Left lung (tissue), 14 donors: ENCODE measurements around the gene NFATC2IP. TPM values are rescaled to one million over a fixed set of nuclear protein-coding genes. Genes with fewer than 3 reads are reported as not detected.

Experiments
- ATAC-seq: fragments of 200-7000 bp; cut with Tn5 transposase; one replicate; pipeline ENCODE4 v1.9.1; 2020; ENCODE audit warnings: moderate library complexity
- DNase-seq, 4 donors: peaks; one replicate each; pipeline ENCODE4 v3.0.0-alpha.2; 2013 to 2020
- H3K27ac ChIP-seq, 2 donors: fragments of 200-600 bp; sonication (generic) in 1 of 2; one replicate each; pipeline versions ENCODE4 v1.5.0 to v1.8.0; 2020 to 2021
- H3K27me3 ChIP-seq, 2 donors: fragments of 200-600 bp; sonication (generic) in 1 of 2; one replicate each; pipeline versions ENCODE4 v1.5.0 to v1.8.0; 2020 to 2021
- H3K36me3 ChIP-seq, 2 donors: fragments of 200-600 bp; sonication (generic) in 1 of 2; one replicate each; pipeline versions ENCODE4 v1.5.0 to v1.8.0; 2020 to 2021
- H3K4me1 ChIP-seq, 2 donors: fragments of 200-600 bp; one replicate each; pipeline ENCODE4 v1.8.0; 2021
- H3K4me3 ChIP-seq, 2 donors: fragments of 200-600 bp; sonication (generic) in 1 of 2; one replicate each; pipeline versions ENCODE4 v1.5.0 to v1.8.0; 2020 to 2021; ENCODE audit warnings: mild to moderate bottlenecking in 1 of 2
- H3K9me3 ChIP-seq, 2 donors: fragments of 200-600 bp; sonication (generic) in 1 of 2; one replicate each; pipeline versions ENCODE4 v1.5.0 to v1.8.0; 2020 to 2021
- CTCF ChIP-seq, 2 donors: fragments of 200-600 bp; sonication (generic) in 1 of 2; IDR thresholded peaks; one replicate each; pipeline versions ENCODE4 v1.5.0 to v1.8.0; 2021; ENCODE audit warnings: antibody characterized with exemption in 2 of 2
- intact Hi-C, 2 donors: fragments of 100-400 bp; cut with DNase I; formaldehyde crosslinking; loops; one replicate each; pipeline versions ENCODE4 v1.11.2 to v1.14.2; 2022
- long read RNA-seq, 12 donors: library from polyadenylated mRNA in 2 of 12; unstranded in 2 of 12; transcript quantifications; one replicate each; pipeline ENCODE4 v2.0.0 and lab custom pipeline, GENCODE V29; 2019 to 2026
- polyA plus RNA-seq, 6 donors: library from polyadenylated mRNA; unstranded; fragments of 120-200 nt; gene quantifications; one replicate each; pipeline ENCODE4 v1.2.1, GENCODE V29; 2013; ENCODE audit not compliant: insufficient read length in 6 of 6
- total RNA-seq, 2 donors: library from RNA; stranded (reverse); fragmentation: NEBNext Ultra II Directional; extraction: Animal tissue kit (Norgen Biotek cat#: 25700); gene quantifications; one replicate each; pipeline ENCODE4 v1.2.1, GENCODE V29; 2021
- donor health status: DM: no; HTN: yes; CAD: no.
- donor health status: DM: no; HTN: no; CAD: no.

NFATC2IP gene
- total RNA-seq (10 to 100 TPM; 37.3 to 42.4 TPM), polyA plus RNA-seq (10 to 100 TPM; 60.5 to 76.7 (median 72.7) TPM)
- long read RNA-seq, donor 1, full-length matches to known transcripts = 7 of 29 reads
- long read RNA-seq, donor 1, partial matches to known transcripts = 22 of 29 reads
- long read RNA-seq, donor 1, other reads (novel, unspliced or antisense) = 0 of 29 reads
- long read RNA-seq, donor 2, full-length matches to known transcripts = 13 of 23 reads
- long read RNA-seq, donor 2, partial matches to known transcripts = 10 of 23 reads
- long read RNA-seq, donor 2, other reads (novel, unspliced or antisense) = 0 of 23 reads
- long read RNA-seq, donor 3, full-length matches to known transcripts = 3 of 3 reads
- long read RNA-seq, donor 3, partial matches to known transcripts = 0 of 3 reads
- long read RNA-seq, donor 3, other reads (novel, unspliced or antisense) = 0 of 3 reads
- long read RNA-seq, donor 4, full-length matches to known transcripts = 1 of 5 reads
- long read RNA-seq, donor 4, partial matches to known transcripts = 1 of 5 reads
- long read RNA-seq, donor 4, other reads (novel, unspliced or antisense) = 3 of 5 reads
- long read RNA-seq, donor 5, full-length matches to known transcripts = 9 of 14 reads
- long read RNA-seq, donor 5, partial matches to known transcripts = 5 of 14 reads
- long read RNA-seq, donor 5, other reads (novel, unspliced or antisense) = 0 of 14 reads
- long read RNA-seq, donor 6, full-length matches to known transcripts = 5 of 5 reads
- long read RNA-seq, donor 6, partial matches to known transcripts = 0 of 5 reads
- long read RNA-seq, donor 6, other reads (novel, unspliced or antisense) = 0 of 5 reads
- long read RNA-seq, donor 7, full-length matches to known transcripts = 8 of 8 reads
- long read RNA-seq, donor 7, partial matches to known transcripts = 0 of 8 reads
- long read RNA-seq, donor 7, other reads (novel, unspliced or antisense) = 0 of 8 reads
- long read RNA-seq, donor 8, full-length matches to known transcripts = 3 of 22 reads
- long read RNA-seq, donor 8, partial matches to known transcripts = 19 of 22 reads
- long read RNA-seq, donor 8, other reads (novel, unspliced or antisense) = 0 of 22 reads
- long read RNA-seq, donor 9 = 0 reads
- long read RNA-seq, donor 10, full-length matches to known transcripts = 1 of 3 reads
- long read RNA-seq, donor 10, partial matches to known transcripts = 1 of 3 reads
- long read RNA-seq, donor 10, other reads (novel, unspliced or antisense) = 1 of 3 reads
- long read RNA-seq, donor 11 = 0 reads
- long read RNA-seq, donor 12, full-length matches to known transcripts = 5 of 10 reads
- long read RNA-seq, donor 12, partial matches to known transcripts = 5 of 10 reads
- long read RNA-seq, donor 12, other reads (novel, unspliced or antisense) = 0 of 10 reads

- H3K27ac ChIP-seq = peak within 1 kb of the TSS; percentile 77 to 86
- peak; percentile 98 for ATAC-seq
- H3K9me3 ChIP-seq = no peaks in the 10 kb centered on the region
- no peaks in the 10 kb centered on the region for H3K27me3 ChIP-seq
- peak; percentile 98 to 100 (median 100) for DNase-seq
- no peak for TF ChIP-seq CTCF (IDR thresholded peaks at IDR 0.05)
- peaks cover 0 to 29% of the 10 kb centered on the region in 2 donors for H3K36me3 ChIP-seq
- peak within 1 kb of the TSS; percentile 93 to 99 for H3K4me3 ChIP-seq
- peaks cover 10 to 24% of the 10 kb centered on the region in 2 donors for H3K4me1 ChIP-seq
- intact Hi-C loops = no loop called here
These were observed at the start of gene NFATC2IP for GRCh38 chr16:28950648-28951409. Gene NFATC2IP (plus strand): TSS chr16:28950937. CDS start chr16:28951012, 75 bp downstream.

DNA sequence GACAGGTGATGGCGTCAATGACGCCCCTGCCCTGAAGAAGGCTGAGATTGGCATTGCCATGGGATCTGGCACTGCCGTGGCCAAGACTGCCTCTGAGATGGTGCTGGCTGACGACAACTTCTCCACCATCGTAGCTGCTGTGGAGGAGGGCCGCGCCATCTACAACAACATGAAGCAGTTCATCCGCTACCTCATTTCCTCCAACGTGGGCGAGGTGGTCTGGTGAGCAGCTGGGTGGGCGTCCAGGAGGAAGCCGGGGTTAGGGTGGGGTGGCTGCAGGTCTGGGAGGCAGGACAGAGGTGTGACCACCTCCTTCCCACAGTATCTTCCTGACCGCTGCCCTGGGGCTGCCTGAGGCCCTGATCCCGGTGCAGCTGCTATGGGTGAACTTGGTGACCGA, 48.9 kb upstream of the NFATC2IP start:
- ATAC-seq = no peak
- Histone ChIP-seq H3K4me1 (no peaks in the 10 kb centered on the region), H3K9me3 (no peaks in the 10 kb centered on the region), H3K27me3 (no peaks in the 10 kb centered on the region), H3K27ac (no peak overlapping the region), H3K36me3 (peaks cover 0 to 29% of the 10 kb centered on the region in 2 donors), H3K4me3 (no peak overlapping the region)
- no peak for TF ChIP-seq CTCF (IDR thresholded peaks at IDR 0.05)
- intact Hi-C loops = no loop called here
- DNase-seq = no peak

- H3K36me3 ChIP-seq = peaks cover 0 to 39% of the 10 kb centered on the region in 2 donors
- no peak for TF ChIP-seq CTCF (IDR thresholded peaks at IDR 0.05)
- H3K27me3 ChIP-seq = no peaks in the 10 kb centered on the region
- ATAC-seq = no peak
- intact Hi-C loops = no loop called here
- H3K9me3 ChIP-seq = no peaks in the 10 kb centered on the region
- H3K4me1 ChIP-seq = no peaks in the 10 kb centered on the region
- no peak overlapping the region for H3K27ac ChIP-seq
- no peak for DNase-seq
- no peak overlapping the region for H3K4me3 ChIP-seq
These were observed 47.8 kb upstream of the NFATC2IP start for GRCh38 chr16:28902909-28903308.

DNA sequence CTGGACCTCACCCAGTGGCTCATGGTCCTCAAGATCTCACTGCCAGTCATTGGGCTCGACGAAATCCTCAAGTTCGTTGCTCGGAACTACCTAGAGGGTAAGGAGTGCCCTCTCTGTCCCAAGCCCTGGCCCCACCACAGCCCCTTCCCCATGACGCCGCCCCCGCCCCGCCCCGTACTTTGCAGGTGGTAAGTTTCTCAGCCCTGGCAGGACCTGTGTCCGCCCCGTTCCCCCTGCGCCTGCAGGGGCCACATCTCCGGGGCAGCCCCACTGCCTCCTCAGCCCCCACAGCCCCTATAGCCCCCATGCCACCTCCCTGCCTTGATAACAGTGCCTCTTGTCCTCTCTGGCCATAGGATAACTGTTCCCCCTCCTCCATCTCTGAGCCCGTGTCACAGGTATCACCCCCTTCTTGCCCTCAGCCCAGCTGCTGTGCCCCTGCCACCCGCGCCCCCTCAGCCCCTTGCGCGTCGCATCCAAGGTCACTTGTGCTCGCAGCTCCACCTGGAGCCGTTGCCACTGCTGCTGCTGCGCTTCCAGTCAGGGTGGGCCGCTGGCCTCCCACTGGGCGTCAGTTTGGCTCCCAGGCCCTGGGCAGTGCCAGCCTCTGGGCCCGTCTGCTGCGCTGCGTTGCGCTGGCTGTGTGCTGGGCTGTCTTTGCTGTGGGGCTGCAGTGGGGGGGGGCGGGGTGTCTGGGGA, 47.2 kb upstream of the NFATC2IP start:
- ATAC-seq (no peak), DNase-seq (no peak)
- H3K4me1 ChIP-seq = no peaks in the 10 kb centered on the region
- H3K27me3 ChIP-seq = no peaks in the 10 kb centered on the region
- intact Hi-C loops = no loop called here
- H3K36me3 ChIP-seq = peaks cover 0 to 45% of the 10 kb centered on the region in 2 donors
- no peak overlapping the region for H3K4me3 ChIP-seq
- no peak overlapping the region for H3K27ac ChIP-seq
- TF ChIP-seq CTCF (IDR thresholded peaks at IDR 0.05) = no peak
- no peaks in the 10 kb centered on the region for H3K9me3 ChIP-seq
